Measurements from ENCODE around the gene EXOC7.
"Not testable (repeated sequence)": the region's sequence is repeated elsewhere in the genome, so short reads cannot be mapped to it uniquely, and the experiment has no call there.

GRCh38 chr17:76044475-76045007 is 59.0 kb downstream of the EXOC7 start:
- not testable (repeated sequence) for TF ChIP-seq CTCF, EP300, POLR2AphosphoS5, POLR2A (IDR thresholded peaks at IDR 0.05)
